ENCODE data around the gene NCOA5.
A peak's percentile ranks its signal among the peaks of the same experiment; 100 is the strongest.

NCOA5 gene

DNA sequence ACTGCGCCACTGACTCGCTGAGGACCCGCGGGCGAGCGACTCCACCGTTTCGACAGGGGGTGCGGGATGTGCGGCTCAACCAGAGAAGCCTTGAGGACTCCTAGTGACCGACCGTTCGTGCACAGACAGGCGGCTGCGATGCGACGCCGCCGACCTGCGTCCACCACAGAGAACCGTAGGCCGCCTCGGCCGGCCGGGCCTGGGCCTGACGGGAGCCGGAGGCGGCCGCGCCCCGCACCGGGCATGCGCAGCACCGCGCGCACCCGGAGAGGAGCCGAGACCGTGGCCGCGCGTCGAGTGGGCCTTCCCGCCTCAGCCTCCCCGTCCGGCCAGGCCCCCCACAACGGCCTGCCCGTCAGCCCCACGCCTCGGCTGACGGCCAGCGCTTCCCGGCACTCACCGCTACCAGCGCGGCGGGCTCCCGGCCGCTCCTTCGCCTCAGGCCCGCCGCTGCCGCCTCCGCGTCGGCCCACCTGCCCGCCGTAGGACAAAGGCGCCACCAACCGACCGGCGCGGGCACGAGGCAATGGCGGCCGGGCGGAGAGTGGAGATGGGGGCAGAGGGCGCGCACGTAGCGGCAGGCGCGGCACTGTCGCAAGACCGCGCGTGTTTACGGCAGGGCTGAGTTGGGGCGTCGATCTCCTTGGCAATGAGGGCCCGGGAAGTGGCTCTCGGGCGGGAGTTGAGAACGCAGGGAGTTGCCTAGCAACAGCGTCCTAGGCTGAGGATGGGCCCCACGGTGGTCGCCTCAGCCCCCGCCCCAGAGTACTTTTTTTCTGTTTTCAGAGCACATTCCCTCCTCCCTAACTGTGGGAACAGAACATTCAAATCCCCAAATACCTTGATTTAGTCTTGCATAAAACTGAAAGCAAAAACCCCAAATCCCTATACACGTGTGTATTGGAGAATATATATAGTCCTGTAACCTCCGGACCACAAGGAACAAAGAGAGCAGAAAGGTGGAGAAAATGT is at the start of gene NCOA5:
Gene NCOA5, minus strand, starts transcription at position 546 of the 972 bp plus-strand sequence. CDS start 10,538 bp downstream, outside the sequence.
- peak; percentile 83 for DNase-seq (ENCODE audit: low read depth)

DNA sequence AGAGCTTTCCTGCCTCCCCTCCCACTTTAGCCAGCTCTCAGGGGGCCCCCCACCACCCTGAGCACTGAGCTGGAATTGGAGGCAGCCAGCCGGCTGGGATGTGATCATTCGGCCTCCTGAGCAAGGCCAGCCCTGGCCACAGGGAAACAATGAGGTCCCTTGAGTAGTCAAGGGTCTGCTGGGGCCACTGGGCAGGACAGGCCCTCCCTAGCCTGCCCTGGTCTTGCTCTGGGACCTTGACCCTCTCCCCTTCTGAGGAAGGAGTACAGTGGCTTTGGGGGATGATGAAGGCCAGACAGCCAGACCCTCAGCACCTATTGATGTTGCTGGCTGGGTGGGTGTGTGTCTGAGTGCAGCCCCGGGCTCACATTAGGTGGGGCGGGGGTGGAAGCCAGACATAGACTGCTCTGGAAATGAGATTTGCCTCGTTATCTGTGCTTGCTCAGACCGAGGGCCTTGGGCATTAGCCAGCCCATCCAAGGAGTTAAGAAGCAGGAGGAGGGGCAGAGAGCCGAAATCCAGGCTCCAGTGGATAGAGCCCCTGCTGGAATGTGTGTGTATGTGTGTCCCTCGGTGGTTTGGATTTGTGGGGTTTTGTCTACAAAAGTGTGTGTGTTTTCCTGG is 49.6 kb upstream of the NCOA5 start:
- DNase-seq (ENCODE audit: low read depth), result no peak

DNA sequence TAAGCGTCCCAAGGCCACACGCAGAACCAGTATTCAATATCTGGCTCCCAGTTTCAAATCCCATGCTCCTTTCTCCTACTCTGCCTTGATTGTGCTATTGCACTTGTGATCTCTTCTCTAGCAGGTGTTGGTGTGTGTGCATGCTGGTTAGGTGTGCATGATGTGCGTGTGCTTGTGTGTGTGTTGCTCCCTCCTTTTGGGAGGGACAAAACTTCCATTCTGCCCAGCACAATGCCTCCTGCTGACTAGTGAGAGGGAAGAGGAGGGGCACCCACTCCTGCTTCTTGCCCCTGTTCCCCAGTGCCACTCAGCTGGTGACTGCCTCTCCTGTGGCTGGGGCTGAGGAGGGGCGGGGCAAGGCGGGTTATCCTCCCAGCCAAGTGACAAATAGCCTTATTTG is 48.1 kb upstream of the NCOA5 start:
- no peak for DNase-seq (ENCODE audit: low read depth)

DNA sequence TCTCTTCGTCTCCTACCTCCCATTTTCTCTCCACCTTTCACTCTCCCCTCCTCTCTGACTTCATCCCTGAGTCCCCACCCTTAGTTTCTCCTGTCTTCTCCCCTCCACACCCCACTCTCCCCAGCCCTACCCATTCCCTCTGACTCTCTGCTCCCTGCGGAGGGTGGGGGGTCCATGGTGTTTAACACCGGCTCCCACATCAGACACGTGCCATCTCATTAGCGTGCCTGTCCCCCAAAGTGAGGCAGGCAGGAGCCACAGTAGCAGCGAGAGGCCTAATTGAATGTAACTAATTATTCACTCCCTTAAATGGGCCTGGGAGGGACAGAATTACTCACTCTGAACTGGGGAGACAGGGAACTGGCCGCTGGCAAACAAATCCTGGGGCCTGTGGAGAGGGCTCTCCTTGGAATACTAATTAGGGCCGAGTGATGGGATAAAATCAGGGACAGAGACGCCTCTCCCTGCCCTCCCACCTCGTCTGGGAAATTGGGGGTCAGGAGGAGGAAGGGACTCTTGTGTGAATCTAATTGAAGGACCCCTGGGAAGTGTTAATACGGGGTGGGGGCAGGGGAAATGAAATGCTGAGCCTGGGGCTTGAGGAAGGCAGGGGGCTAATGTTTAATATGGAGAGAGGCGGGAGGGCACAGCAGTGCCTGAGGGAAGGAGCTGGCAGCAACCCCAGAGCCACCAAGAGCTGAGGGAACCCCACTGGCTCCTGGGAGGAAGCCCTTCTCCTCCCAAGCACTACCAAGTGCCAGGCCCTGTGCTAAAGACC is 46.3 kb upstream of the NCOA5 start:
- no peak for DNase-seq (ENCODE audit: low read depth)

DNA sequence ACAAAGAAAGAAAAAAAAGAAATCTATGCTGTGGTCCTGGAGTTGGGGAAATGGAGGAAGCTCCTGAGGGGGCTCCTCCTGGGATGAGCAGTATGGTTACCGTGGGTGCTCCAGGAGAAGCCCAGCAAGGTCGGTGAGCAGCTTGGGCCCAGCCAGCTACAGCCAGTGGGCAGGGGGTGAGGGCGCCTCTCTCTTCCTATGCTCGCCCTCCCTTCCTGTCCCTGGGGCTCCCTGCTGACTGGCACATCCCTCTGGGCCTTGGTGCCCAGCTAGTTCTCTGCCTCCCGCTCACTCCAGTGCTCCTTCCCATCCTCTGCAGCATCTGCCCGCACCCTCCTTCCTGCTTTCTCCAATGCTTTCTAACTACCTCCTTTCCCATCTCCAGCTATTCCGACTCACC is 45.0 kb upstream of the NCOA5 start:
- DNase-seq (ENCODE audit: low read depth), result no peak

DNA sequence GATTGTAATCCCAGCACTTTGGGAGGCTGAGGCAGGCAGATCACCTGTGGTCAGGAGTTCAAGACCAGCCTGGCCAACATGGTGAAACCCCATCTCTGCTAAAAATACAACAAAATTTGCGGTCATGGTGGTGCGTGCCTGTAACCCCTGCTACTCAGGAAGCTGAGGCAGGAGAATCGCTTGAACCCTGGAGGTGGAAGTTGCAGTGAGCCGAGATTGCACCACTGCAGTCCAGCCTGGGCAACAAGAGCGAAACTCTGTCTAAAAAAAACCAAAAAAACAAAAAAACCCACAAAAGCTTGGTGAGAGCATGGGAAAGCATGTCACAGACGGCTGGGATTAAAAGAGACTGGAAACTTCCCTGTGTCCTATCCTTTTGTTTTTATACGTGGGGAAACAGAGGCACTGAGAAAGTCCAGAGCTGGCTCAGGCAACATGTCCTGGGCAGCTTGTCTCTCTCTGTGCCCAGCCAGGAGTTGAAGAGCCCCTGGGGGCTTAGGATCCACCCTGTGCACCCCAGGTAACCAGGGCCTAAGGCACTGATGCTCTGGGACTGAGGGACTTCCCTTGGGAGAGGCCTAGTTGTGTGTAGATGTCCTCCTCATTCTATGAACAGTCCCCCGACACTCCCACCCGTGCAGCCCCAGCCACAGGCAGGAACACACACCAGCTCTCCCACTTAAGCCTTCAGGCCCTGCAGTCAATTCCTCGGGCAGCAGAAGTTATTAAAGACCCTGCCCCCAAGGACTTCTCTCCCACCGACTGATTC is 44.3 kb upstream of the NCOA5 start:
- DNase-seq (ENCODE audit: low read depth), result no peak

DNA sequence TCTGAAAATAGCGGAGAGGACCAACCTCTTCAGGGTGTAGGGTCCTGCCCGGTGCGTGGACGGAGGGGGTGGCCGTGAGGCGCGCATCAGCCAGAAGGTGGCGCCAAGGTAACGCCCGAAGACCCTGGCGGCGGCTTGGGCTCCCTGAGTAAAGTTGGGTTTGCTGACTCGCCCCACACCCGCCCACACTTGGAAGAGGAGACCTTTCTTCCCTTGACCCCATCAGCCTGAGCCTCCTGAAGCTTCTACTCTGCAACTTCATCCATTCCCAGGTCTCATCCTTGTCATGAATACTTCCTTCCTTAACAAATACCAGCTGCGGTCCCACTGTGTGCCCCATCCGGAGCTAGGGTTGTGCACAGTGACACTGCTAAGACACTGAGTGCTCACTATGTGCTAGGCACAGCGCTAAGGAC is 43.0 kb upstream of the NCOA5 start:
- DNase-seq (ENCODE audit: low read depth), result peak; percentile 35

DNA sequence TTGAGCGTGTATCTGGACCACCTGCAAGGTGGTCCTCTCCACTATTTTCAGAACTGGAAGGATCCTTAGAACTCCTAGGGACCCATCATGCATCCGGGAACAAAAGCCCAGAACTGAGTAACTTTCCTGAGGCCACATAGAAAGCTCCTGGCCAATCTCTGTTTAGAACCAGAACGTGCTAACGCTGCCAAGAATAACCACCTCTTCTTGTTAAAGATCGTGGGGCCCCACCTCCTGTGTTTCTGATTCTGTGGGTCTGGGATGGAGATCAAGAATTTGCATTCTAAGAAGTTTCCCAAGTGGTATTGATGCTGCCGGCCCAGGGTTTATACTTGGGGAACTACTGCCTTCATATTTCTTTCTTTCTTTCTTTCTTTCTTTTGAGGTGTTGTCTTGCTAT is 41.6 kb upstream of the NCOA5 start:
- DNase-seq (ENCODE audit: low read depth), result no peak

DNA sequence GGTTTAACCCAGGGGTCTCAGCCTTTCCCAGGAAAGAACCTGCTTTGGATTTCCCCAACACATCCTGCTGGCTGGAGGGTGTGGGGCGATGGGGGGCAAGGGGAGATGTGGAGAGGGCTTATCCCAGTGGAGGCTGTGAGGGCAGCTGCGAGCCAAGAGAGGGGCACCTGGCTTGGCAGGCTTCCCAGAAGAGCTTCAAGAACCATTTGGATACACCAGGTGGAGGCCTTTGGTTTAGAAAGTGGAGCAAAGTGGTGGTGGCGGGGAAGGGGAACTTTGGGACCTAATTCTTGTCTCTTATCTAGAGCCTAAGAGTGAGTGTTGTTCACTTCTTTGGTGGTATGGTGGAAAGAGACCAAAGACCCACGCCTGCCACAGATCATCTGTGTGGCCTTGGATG is 40.8 kb upstream of the NCOA5 start:
- no peak for DNase-seq (ENCODE audit: low read depth)

DNA sequence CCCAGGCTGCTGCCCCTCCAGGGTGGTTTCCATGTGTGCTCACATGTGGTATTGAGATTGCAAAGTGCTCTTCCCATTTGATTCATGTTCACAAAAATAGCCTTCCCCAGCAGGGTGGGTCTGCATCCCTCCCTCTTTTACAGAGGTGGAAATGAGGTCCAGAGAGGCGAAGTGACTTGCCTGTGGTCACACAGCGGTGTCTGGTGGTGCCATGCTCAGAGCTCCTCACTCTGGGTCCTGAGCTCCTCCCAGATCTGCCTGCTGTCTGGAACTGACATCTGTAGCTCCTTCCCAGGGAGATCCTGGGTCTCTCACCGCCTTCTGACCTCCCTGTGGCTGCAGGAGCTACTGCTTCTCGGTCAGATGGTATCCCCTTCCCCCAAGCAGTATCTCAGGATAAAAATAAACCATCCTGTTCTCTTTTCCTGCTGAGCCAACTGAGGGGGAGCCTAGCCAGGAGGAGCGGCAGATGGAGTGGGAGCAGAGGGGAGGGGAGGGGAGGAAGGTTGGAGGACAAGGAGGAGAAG is 40.3 kb upstream of the NCOA5 start:
- no peak for DNase-seq (ENCODE audit: low read depth)

DNA sequence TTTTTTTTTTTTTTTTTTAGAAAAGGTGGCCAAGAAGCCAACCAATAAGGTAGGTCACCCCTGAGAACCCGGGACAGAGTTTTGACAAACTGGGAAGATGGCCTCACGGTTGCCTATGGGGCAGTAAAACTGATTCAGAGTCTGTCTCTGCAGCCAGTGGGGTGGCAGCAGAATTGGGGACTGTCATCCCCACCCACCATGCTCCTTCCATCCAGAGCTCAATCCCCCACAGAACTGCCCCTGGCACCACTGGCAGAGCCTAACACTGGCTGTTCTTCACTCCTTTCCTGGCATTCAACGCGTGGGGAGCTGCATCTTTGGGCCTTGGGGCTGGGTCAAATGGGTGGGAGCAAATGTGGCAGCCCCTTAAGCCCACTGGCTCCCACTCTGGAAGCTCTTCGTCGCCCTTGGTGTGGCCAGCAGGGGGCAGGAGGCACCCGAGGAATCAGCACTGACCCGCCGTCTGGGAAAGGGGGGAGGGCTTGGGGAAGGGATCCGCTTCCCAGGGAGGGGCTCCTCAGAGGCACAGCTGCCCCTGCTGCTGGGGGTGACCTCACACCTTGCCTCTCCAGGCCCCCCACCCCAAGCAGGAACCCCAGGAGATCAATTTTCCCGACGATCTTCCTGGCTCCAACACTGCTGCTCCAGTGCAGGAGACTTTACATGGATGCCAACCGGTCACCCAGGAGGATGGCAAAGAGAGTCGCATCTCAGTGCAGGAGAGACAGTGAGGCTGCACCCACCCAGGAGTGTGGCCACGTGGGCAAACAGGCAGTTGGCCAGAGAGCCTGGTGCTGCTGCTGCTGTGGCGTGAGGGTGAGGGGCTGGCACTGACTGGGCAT is 38.8 kb upstream of the NCOA5 start:
- no peak for DNase-seq (ENCODE audit: low read depth)

DNA sequence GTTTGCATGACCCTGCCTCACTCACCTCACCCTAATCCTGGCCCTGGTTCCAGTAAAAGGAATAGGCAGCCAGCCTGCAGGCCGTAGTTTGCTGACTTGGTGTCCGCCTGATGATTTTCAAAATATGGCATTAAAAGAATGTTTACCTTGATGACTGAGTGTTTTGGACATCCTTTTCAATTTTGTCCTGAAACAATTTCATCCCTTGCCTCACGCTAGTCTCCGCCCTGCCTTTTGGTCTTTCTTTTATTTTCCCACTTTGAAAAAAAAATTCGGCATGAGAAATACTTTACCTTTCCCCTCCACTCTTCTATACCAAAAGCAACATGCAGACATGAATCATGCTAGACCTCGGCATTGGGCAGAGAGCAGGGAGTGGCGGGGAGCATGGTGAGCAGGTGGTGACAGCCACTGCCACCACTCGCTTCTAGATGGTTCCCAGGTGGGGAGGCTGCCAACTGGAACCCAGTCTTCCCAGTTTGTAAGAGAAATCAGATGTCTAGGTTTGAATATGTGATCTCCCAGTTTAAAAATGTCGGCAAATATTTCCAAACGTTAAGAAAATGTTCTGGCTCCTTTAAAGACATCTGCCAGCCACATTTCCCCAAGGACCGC is 37.7 kb upstream of the NCOA5 start:
- DNase-seq (ENCODE audit: low read depth), result no peak

DNA sequence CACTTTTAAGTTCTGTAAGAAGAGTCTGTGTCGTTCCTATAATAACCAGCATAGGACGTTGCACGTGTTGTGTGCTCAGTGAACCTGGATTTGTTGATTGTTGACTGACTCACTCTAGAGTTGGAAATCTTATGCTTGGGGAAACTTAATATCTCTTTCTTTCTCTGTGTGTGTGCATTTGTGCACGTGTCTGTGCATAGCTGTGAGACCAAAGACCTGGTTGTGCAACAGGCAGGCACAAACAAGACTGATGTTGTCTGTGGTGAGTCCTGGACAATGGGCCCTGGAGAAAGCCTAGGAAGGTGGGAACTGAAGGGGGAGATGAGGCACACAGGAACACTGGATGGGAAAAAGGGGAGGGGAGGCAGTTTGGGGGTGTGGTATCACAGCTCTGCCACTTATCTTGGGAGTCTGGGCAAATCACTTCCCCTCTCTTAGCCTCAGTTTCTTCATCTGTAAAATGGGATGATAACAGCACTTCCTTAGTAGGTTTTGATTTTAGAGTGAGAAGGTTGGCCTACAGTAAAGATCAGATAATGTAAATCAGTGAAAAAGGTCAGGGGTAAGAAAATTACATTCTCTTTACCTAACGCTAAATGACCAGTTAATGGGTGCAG is 36.8 kb upstream of the NCOA5 start:
- DNase-seq (ENCODE audit: low read depth), result no peak

DNA sequence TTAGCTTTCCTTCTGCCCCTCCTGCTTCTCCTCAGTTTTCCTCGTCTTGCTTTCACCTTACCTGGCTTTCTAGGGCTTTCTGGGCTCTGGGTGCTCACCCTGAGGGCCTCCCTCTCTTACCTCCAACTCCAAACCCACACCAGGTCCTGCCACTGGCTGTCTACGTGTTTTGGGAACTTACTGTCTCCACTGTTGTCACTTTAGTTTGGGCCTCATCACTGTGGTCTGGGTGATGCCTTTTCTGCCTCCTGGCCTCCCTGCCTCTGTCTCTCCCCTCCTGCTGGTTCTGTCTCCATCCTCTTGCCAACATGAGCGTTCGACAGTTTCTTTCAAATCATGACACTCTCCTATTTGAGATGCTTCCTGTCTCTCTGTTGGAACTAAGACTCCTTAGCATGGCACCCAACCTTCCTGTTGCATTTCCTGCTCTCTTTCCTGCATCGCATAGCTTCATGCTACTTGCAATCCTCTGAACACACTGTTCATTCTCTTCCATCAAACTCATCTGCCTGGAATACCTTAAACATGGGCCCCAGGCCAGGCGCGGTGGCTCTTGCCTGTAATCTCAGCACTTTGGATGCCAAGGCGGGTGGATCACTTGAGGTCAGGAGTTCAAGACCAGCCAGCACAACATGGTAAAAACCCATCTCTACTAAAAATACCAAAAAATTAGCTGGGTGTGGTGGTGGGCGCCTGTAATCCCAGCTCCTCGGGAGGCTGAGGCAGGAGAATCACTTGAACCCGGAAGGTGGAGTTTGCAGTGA is 33.9 kb upstream of the NCOA5 start:
- DNase-seq (ENCODE audit: low read depth), result no peak

DNA sequence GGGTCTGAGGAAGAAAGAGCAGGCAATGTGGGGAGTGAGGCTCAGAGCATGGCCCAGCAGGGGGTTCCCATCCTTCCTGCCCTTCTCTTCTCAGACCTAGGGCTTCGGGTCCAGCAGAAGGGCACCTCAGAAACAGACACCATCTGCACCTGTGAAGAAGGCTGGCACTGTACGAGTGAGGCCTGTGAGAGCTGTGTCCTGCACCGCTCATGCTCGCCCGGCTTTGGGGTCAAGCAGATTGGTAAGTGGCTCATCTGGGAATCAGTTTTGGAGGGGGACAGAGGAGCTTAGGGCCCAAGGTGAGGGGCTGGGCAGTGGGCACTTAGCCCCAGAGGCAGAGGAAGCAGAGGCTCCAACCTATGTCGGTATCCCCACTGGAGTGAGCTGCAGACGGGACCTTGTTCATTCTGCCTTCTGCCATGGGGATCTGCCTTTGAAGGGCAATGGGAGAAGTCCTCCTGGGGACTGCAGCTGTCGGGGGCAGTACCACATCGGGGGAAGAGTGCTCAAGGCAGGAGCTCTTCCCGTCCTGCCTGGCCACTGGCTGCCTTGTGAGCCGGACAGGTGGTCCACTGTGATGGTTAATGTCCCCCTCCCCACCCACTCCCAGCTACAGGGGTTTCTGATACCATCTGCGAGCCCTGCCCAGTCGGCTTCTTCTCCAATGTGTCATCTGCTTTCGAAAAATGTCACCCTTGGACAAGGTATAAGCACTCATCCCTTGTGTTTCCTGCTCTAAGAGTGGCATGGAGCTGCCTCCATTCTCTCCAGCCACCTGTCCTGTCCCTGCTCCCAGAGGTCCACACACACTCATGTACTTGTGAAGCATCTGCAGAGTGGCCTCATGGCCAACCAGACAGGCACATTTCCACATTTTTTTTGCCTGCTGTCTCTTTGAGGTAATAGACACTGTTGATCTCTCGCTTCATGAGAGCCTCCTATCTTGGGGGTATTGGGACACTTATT is 33.0 kb upstream of the NCOA5 start:
- no peak for DNase-seq (ENCODE audit: low read depth)

DNA sequence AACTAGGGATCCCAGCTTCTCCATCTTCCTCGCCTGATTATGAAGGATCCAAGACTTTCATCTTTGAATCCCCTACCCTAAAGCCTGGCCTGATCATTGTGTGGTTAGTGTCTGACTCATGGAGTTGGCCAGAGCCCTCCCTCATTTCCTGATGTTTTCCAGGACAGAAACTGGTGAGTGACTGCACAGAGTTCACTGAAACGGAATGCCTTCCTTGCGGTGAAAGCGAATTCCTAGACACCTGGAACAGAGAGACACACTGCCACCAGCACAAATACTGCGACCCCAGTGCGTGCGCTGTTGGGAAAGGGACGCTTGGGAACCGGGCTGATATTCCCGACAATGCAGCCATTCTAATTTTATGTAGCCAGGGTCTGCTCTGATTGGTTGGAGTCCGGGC is 32.3 kb upstream of the NCOA5 start:
- DNase-seq (ENCODE audit: low read depth), result no peak

DNA sequence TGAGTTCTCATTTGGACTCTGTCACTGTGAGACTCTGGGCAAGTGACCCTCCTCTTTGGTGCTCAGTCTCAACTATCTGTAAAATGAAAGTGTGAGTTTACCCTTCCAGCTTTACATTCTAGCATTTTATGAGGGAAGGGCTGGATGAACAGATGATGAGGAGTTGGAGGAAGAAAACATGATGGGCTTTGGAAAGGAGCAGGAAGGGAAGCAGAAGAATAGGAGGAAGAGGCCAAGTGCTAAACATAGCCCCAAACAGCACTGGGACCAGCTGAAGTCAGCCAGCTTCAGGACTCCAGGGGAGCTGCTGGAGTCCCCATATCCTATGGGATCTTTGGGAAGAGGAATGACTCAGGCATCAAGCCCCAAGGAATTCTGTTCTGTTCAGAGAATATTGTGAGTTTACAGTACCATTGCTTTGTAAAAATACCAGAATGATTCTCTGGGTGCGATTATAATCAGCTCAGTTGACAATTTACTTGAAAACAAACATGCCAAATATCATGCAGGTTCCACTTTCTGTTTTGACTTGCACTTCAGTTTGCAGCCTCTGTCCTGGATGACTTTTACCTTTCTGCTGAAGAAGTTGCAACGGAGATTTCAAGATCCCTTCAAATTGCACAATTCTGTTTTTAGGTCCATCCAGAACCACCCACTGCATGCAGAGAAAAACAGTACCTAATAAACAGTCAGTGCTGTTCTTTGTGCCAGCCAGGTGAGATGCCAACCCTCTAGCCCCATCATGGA is 31.6 kb upstream of the NCOA5 start:
- no peak for DNase-seq (ENCODE audit: low read depth)
